OCI-LY7 (cell line): ENCODE measurements around the gene ZNF644. TPM values are rescaled to one million over a fixed set of nuclear protein-coding genes. Genes with fewer than 3 reads are reported as not detected.

Source experiments
- BruUV-seq: library from RNA; stranded (reverse); fragments of 400-500 nt; replicated peaks from 2 replicates; lab custom pipeline; 2021; lab: Mats Ljungman, UMichigan
- CTCF ChIA-PET: fragments of 300-600 bp; sonication (Branson Sonifier 250); formaldehyde crosslinking; loops from one replicate; lab custom pipeline; 2022; ENCODE audit warnings: antibody characterized with exemption; ENCODE audit not compliant: unreplicated experiment; lab: Charles Lee
- POLR2A ChIA-PET: fragments of 300-600 bp; sonication (Branson Sonifier 250); formaldehyde crosslinking; loops from one replicate; lab custom pipeline; 2022; ENCODE audit warnings: antibody characterized with exemption; lab: Charles Lee
- DNase-seq: peaks from one replicate; pipeline ENCODE4 v3.0.0-alpha.2; 2015; ENCODE audit warnings: low spot score
- H2AFZ ChIP-seq: fragments of 200-600 bp; sonication (generic), shearing (Covaris generic); 2 replicates; pipeline ENCODE4 v1.6.1; 2014; ENCODE audit warnings: mild to moderate bottlenecking, antibody characterized with exemption, low read length, moderate library complexity
- H3K27ac ChIP-seq: fragments of 200-600 bp; sonication (generic); 2 replicates; pipeline ENCODE4 v1.5.1; 2014; ENCODE audit warnings: mixed run types, low read depth, mild to moderate bottlenecking, moderate library complexity, low read length, inconsistent platforms; ENCODE audit not compliant: poor library complexity, severe bottlenecking
- H3K36me3 ChIP-seq: fragments of 200-600 bp; sonication (generic); 2 replicates; pipeline ENCODE4 v1.6.1; 2014; ENCODE audit warnings: mild to moderate bottlenecking, antibody characterized with exemption, low read length, moderate library complexity, mixed read lengths; ENCODE audit not compliant: insufficient read depth
- H3K4me1 ChIP-seq: fragments of 200-600 bp; sonication (generic); 2 replicates; pipeline ENCODE4 v1.5.1; 2014; ENCODE audit warnings: mild to moderate bottlenecking, low read length; ENCODE audit not compliant: insufficient read depth, poor library complexity, severe bottlenecking
- H3K4me2 ChIP-seq: fragments of 200-600 bp; sonication (generic); 2 replicates; pipeline ENCODE4 v1.6.1; 2014; ENCODE audit warnings: mild to moderate bottlenecking, low read length
- H3K4me3 ChIP-seq: fragments of 200-600 bp; sonication (generic); 2 replicates; pipeline ENCODE4 v1.5.1; 2014; ENCODE audit warnings: mild to moderate bottlenecking, low read depth, low read length; ENCODE audit not compliant: poor library complexity, severe bottlenecking
- H3K79me2 ChIP-seq: fragments of 200-600 bp; sonication (generic); 2 replicates; pipeline ENCODE4 v1.6.1; 2016; ENCODE audit warnings: low read depth, mild to moderate bottlenecking, low read length, moderate library complexity, mixed read lengths; ENCODE audit not compliant: insufficient read depth
- H3K9me2 ChIP-seq: fragments of 200-600 bp; sonication (generic); 2 replicates; pipeline ENCODE4 v1.6.1; 2016; ENCODE audit warnings: mild to moderate bottlenecking, low read length, mixed read lengths; ENCODE audit not compliant: insufficient read depth
- H3K9me3 ChIP-seq: fragments of 200-600 bp; sonication (generic); 2 replicates; pipeline ENCODE4 v1.6.1; 2014; ENCODE audit warnings: mild to moderate bottlenecking, mixed run types, low read length, mixed read lengths
- H4K20me1 ChIP-seq: fragments of 200-600 bp; sonication (generic); 2 replicates; pipeline ENCODE4 v1.6.1; 2014; ENCODE audit warnings: mild to moderate bottlenecking, antibody characterized with exemption, low read length, moderate library complexity, mixed read lengths; ENCODE audit not compliant: insufficient read depth
- CTCF ChIP-seq: fragments of 200-600 bp; sonication (generic); conservative IDR thresholded peaks from 2 replicates; pipeline ENCODE4 v1.5.1; 2014; ENCODE audit warnings: mild to moderate bottlenecking, antibody characterized with exemption, low read length, moderate library complexity, mixed read lengths
- EZH2phosphoT487 ChIP-seq: fragments of 200-600 bp; sonication (generic); IDR thresholded peaks from 2 replicates; pipeline ENCODE4 v1.6.1; 2018; ENCODE audit warnings: low read depth, borderline replicate concordance, mild to moderate bottlenecking, mixed run types, antibody characterized with exemption, low read length, moderate library complexity, mixed read lengths
- intact Hi-C: fragments of 100-400 bp; cut with micrococcal nuclease; formaldehyde crosslinking; loops from one replicate; pipeline ENCODE4 v1.10.0; 2022; ENCODE audit not compliant: unreplicated experiment
- total RNA-seq, 2 experiments: library from RNA; depleted of rRNA in 1 of 2; stranded (reverse); fragments of >200 nt in 1 of 2; shearing (Covaris generic) in 1 of 2; gene quantifications; 2 replicates each; pipeline ENCODE4 v1.2.3, GENCODE V29; 2014 to 2022

The ZNF644 gene
- total RNA-seq, 2 experiments from 2014 or later: 56.6 to 65.1 TPM

- TF ChIP-seq EZH2phosphoT487 (no peak), CTCF (no peak)
- Histone ChIP-seq H4K20me1 (peaks cover 21% of the 10 kb centered on the region; the same call in 1 of the 2 replicates), H3K9me3 (no peaks in the 10 kb centered on the region), H3K4me3 (no peak overlapping the region), H2AFZ (no peak overlapping the region), H3K9me2 (no peaks in the 10 kb centered on the region), H3K4me2 (no peak overlapping the region), H3K27ac (no peak overlapping the region), H3K79me2 (peaks cover 91% of the 10 kb centered on the region; the same call in 1 of the 2 replicates), H3K4me1 (peaks cover 7% of the 10 kb centered on the region), H3K36me3 (peaks cover 41% of the 10 kb centered on the region)
- CTCF ChIA-PET: no interaction called here
- no peak for DNase-seq
- intact Hi-C loops: no loop called here
- no TSS peak for BruUV-seq
- POLR2A ChIA-PET: interaction anchor here (0.6 to 1.0 kb wide), 3 partner anchors 9 to 81 kb away, joined by 3 to 4 read pairs (median 3); no protein-coding TSS in a partner anchor
Observed at GRCh38 chr1:90925928-90926869, 95.6 kb downstream of the ZNF644 start.

GRCh38 chr1:90924982-90925381, 96.9 kb downstream of the ZNF644 start:
- Histone ChIP-seq H3K4me3 (no peak overlapping the region), H3K4me1 (peaks cover 9% of the 10 kb centered on the region), H4K20me1 (peaks cover 30% of the 10 kb centered on the region; the same call in 1 of the 2 replicates), H3K36me3 (peaks cover 37% of the 10 kb centered on the region), H3K9me2 (no peaks in the 10 kb centered on the region), H2AFZ (no peak overlapping the region), H3K27ac (no peak overlapping the region), H3K79me2 (peaks cover 91% of the 10 kb centered on the region), H3K4me2 (no peak overlapping the region), H3K9me3 (no peaks in the 10 kb centered on the region)
- no peak for TF ChIP-seq CTCF
- TF ChIP-seq EZH2phosphoT487: no peak
- BruUV-seq: no TSS peak
- CTCF ChIA-PET: no interaction called here
- POLR2A ChIA-PET: interaction anchor here (0.6 to 1.2 kb wide), 2 partner anchors 13 to 143 kb away, joined by 3 to 4 read pairs; no protein-coding TSS in a partner anchor
- intact Hi-C loops: no loop called here
- no peak for DNase-seq
